ENCODE measurements around the gene TMEM121B. TPM values are rescaled to one million over a fixed set of nuclear protein-coding genes. Genes with fewer than 3 reads are reported as not detected.

TMEM121B gene
- total RNA-seq, 5 donors from 2014 or later (not counting 1 experiment from before 2014, with no cell fraction given) = 0.13 to 0.19 (median 0.15) TPM; not detected in 2

DNA sequence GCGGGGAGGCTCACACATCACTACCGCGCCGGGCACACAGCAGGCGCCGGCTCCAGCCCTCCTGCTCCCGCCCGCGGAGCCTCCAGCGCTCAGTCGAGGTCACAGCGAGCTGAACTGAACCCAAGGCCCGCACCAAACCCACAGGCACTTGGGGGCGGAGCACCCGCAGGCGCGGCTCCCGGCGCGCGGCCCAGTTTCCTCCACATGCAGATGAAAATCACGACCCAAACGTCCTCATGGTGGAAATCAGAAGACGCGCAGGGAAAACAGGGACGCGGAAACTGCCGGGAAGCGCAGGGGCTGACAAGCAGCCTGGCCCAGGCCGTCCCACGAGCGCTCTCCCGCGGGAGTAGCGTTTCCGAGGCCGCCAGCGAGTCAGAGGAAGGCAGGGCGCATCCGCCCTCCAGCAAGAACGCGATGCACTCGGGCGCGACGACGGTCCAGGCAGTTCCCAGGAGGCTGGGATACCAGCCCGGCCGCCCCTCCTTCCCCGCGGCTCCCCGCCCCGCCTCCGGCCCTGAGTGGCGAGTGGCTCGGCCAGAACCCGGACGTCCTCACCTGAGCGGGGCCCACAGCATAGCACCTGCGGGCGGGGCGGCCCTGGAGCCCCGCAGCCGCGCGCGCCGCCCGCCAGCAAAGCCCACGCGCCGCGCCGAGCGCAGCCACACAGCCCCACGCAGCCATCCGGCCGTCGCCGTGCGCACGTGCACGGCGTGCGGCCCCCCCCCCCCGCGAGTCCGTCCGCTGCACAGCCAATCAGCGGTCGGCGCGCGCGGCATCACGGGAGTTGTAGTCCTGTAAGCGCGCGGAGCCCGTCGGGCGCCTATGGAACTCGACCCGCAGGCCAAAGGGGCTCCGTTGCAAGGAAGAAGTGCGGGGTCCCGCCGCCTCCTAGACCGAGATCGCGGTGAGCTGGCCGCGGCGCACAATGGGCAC, 37.7 kb upstream of the TMEM121B start, which contains the start of gene HDHD5:
Gene HDHD5, minus strand, starts transcription at position 710 of the 936 bp plus-strand sequence. Its CDS starts 26 bp downstream, at position 684.
- CTCF ChIA-PET = interaction anchor here in 1 of 2 donors (0.7 kb wide), 1 partner anchor 627 kb away, joined by 10 read pairs; no protein-coding TSS in a partner anchor

DNA sequence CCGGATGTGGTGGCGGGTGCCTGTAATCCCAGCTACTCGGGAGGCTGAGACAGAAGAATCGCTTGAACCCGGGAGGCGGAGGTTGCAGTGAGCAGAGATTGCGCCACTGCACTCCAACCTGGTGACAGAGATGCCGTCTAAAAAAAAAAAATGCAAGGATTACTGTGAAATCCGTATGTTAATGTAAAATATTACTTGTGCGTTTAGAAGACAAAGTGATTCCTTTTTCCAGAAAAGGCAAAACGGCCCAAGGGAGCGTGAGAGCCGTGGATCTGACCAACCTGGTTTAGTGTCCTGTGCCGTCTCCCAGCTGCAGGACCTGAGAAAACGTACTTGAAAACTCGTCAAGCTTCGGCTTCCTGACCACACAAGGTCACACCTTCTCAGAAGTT, 37.0 kb upstream of the TMEM121B start:
- H3K27ac Mint-ChIP-seq = peak overlapping the region in 1 of 2 donors; percentile 31

More for the DNA sequence above, 37.7 kb upstream of the TMEM121B start, which contains the start of gene HDHD5:
- Histone ChIP-seq H3K4me1 (ENCODE audit: control insufficient read depth in 1 of 2, extremely low read depth in 1 of 2, insufficient read depth in 2 of 2, low read length in 2 of 2) (peaks cover 16 to 44% of the 10 kb centered on the region in 2 experiments), H3K4me3 (ENCODE audit: control insufficient read depth in 1 of 2, extremely low read depth in 1 of 2, low read length in 1 of 2) (peak within 1 kb of the TSS; percentile 72 to 84), H3K9me3 (no peaks in the 10 kb centered on the region), H3K27ac (ENCODE audit: low read length) (peak within 1 kb of the TSS; percentile 49), H3K27me3 (replicated peaks in 1 of 2; ENCODE audit: control insufficient read depth in 2 of 2, extremely low read depth in 1 of 2, insufficient read depth in 2 of 2, low read length in 1 of 2) (peaks cover 0 to 2% of the 10 kb centered on the region in 2 experiments), H3K36me3 (ENCODE audit: control insufficient read depth in 2 of 2, extremely low read depth in 1 of 2, insufficient read depth in 1 of 2, low read length in 1 of 2) (no peaks in the 10 kb centered on the region)
- Mint-ChIP-seq H3K4me1 (peaks cover 34 to 40% (median 35%) of the 10 kb centered on the region in 3 donors), H3K27me3 (no peaks in the 10 kb centered on the region), H3K4me3 (peak within 1 kb of the TSS; percentile 80 to 83 (median 82)), H3K36me3 (peaks cover 3% of the 10 kb centered on the region), H3K9me3 (no peaks in the 10 kb centered on the region), H3K27ac (peak within 1 kb of the TSS; percentile 59 to 66)
- POLR2A ChIA-PET = no interaction called here
- WGBS (ENCODE audit: insufficient coverage) = under 1% methylated on average over 108 of the region's 114 CpGs
- peak; percentile 76 to 95 (median 84) for DNase-seq
- peak; percentile 92 to 96 (median 94) for ATAC-seq (replicated peaks in 1 of 4)

DNA sequence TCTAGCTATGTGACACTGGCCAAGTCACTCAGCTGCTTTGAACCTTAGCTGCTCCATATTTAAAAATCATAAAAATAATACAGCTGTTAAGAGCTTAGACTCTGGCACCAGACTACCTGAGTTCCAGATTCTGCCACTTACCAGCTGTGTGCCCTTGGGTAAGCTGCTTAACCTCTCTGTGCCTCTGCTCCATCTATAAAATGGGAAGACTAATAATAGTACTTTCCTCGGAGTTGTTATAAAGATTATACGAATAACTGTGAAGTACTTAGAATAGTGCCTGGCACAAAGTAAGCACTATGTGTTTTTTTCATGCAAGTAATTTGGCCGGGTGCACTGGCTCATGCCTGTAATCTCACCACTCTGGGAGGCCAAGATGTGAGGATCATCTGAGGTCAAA, 36.6 kb upstream of the TMEM121B start:
- peak overlapping the region in 1 of 2 donors; percentile 71 for H3K4me3 ChIP-seq (ENCODE audit: control insufficient read depth in 1 of 2, extremely low read depth in 1 of 2, low read length in 1 of 2)
- H3K4me1 Mint-ChIP-seq = peaks cover 39 to 44% (median 39%) of the 10 kb centered on the region in 3 donors
- peaks cover 0 to 2% of the 10 kb centered on the region in 2 experiments for H3K27me3 ChIP-seq (replicated peaks in 1 of 2; ENCODE audit: control insufficient read depth in 2 of 2, extremely low read depth in 1 of 2, insufficient read depth in 2 of 2, low read length in 1 of 2)
- CTCF ChIA-PET = interaction anchor here (0.6 to 1.0 kb wide), 6 partner anchors 11 to 366 kb away, joined by 3 to 4 read pairs (median 3); no protein-coding TSS in a partner anchor
- peaks cover 21 to 44% of the 10 kb centered on the region in 2 experiments for H3K4me1 ChIP-seq (ENCODE audit: control insufficient read depth in 1 of 2, extremely low read depth in 1 of 2, insufficient read depth in 2 of 2, low read length in 2 of 2)
- H3K9me3 Mint-ChIP-seq = no peaks in the 10 kb centered on the region
- no peaks in the 10 kb centered on the region for H3K27me3 Mint-ChIP-seq
- no peak for DNase-seq
- peaks cover 3% of the 10 kb centered on the region for H3K36me3 Mint-ChIP-seq
- 100% methylated on average over 1 of the region's 3 CpGs for WGBS (ENCODE audit: insufficient coverage)
- POLR2A ChIA-PET = no interaction called here
- no peak for ATAC-seq (replicated peaks in 1 of 4)
- no peaks in the 10 kb centered on the region for H3K9me3 ChIP-seq
- H3K4me3 Mint-ChIP-seq = peak overlapping the region; percentile 80 to 83 (median 82)
- no peaks in the 10 kb centered on the region for H3K36me3 ChIP-seq (ENCODE audit: control insufficient read depth in 2 of 2, extremely low read depth in 1 of 2, insufficient read depth in 1 of 2, low read length in 1 of 2)
- no peak overlapping the region for H3K27ac ChIP-seq (ENCODE audit: low read length)
- H3K27ac Mint-ChIP-seq = peak overlapping the region in 1 of 2 donors; percentile 31

More for the DNA sequence above, 37.0 kb upstream of the TMEM121B start:
- Mint-ChIP-seq H3K36me3 (peaks cover 3% of the 10 kb centered on the region), H3K4me1 (peaks cover 38 to 42% (median 39%) of the 10 kb centered on the region in 3 donors), H3K4me3 (peak overlapping the region; percentile 80 to 83 (median 82)), H3K27me3 (no peaks in the 10 kb centered on the region), H3K9me3 (no peaks in the 10 kb centered on the region)
- H3K4me1 ChIP-seq (ENCODE audit: control insufficient read depth in 1 of 2, extremely low read depth in 1 of 2, insufficient read depth in 2 of 2, low read length in 2 of 2) = peaks cover 21 to 44% of the 10 kb centered on the region in 2 experiments
- H3K4me3 ChIP-seq (ENCODE audit: control insufficient read depth in 1 of 2, extremely low read depth in 1 of 2, low read length in 1 of 2) = peak overlapping the region; percentile 71 to 84
- H3K27ac ChIP-seq (ENCODE audit: low read length) = no peak overlapping the region
- ATAC-seq (replicated peaks in 1 of 4) = no peak
- DNase-seq = no peak
- H3K36me3 ChIP-seq (ENCODE audit: control insufficient read depth in 2 of 2, extremely low read depth in 1 of 2, insufficient read depth in 1 of 2, low read length in 1 of 2) = no peaks in the 10 kb centered on the region
- 57% methylated on average over 14 of the region's 17 CpGs for WGBS (ENCODE audit: insufficient coverage)
- ChIA-PET CTCF (interaction anchor here (0.6 to 1.0 kb wide), 2 partner anchors 13 to 50 kb away, joined by 3 read pairs; no protein-coding TSS in a partner anchor), POLR2A (no interaction called here)
- no peaks in the 10 kb centered on the region for H3K9me3 ChIP-seq
- peaks cover 0 to 2% of the 10 kb centered on the region in 2 experiments for H3K27me3 ChIP-seq (replicated peaks in 1 of 2; ENCODE audit: control insufficient read depth in 2 of 2, extremely low read depth in 1 of 2, insufficient read depth in 2 of 2, low read length in 1 of 2)

DNA sequence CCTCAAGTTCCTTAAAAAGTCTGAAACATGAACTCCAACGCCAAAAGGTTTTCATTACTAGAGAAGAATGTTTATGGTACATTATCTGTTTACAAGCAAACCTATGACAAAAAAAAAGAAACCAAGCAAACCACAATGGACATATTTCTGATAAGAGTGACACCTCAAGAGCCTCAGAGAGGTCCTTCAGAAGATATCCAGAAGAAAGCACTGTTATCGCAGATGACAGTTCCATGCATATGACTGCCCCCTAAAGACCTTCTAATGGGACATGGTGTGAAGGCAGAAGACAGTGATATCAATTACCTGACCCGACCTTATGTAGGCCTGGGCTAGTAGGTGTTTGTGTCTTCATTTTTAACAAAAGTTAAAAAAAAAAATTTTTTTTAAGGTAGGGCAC, 34.8 kb upstream of the TMEM121B start:
- no peaks in the 10 kb centered on the region for H3K9me3 Mint-ChIP-seq
- no CpG with 5 or more reads among the region's 3 CpGs for WGBS (ENCODE audit: insufficient coverage)
- Histone ChIP-seq H3K27me3 (replicated peaks in 1 of 2; ENCODE audit: control insufficient read depth in 2 of 2, extremely low read depth in 1 of 2, insufficient read depth in 2 of 2, low read length in 1 of 2) (peaks cover 0 to 2% of the 10 kb centered on the region in 2 experiments), H3K27ac (ENCODE audit: low read length) (no peak overlapping the region), H3K4me1 (ENCODE audit: control insufficient read depth in 1 of 2, extremely low read depth in 1 of 2, insufficient read depth in 2 of 2, low read length in 2 of 2) (peaks cover 21 to 44% of the 10 kb centered on the region in 2 experiments), H3K36me3 (ENCODE audit: control insufficient read depth in 2 of 2, extremely low read depth in 1 of 2, insufficient read depth in 1 of 2, low read length in 1 of 2) (no peaks in the 10 kb centered on the region), H3K9me3 (no peaks in the 10 kb centered on the region), H3K4me3 (ENCODE audit: control insufficient read depth in 1 of 2, extremely low read depth in 1 of 2, low read length in 1 of 2) (no peak overlapping the region)
- DNase-seq = no peak
- no peak for ATAC-seq (replicated peaks in 1 of 4)
- ChIA-PET CTCF (no interaction called here), POLR2A (no interaction called here)
- peaks cover 9% of the 10 kb centered on the region for H3K36me3 Mint-ChIP-seq
- H3K27me3 Mint-ChIP-seq = no peaks in the 10 kb centered on the region
- peaks cover 48 to 52% (median 52%) of the 10 kb centered on the region in 3 donors for H3K4me1 Mint-ChIP-seq
- H3K4me3 Mint-ChIP-seq = peak overlapping the region in 2 of 3 donors; percentile 13 to 44
- no peak overlapping the region for H3K27ac Mint-ChIP-seq

DNA sequence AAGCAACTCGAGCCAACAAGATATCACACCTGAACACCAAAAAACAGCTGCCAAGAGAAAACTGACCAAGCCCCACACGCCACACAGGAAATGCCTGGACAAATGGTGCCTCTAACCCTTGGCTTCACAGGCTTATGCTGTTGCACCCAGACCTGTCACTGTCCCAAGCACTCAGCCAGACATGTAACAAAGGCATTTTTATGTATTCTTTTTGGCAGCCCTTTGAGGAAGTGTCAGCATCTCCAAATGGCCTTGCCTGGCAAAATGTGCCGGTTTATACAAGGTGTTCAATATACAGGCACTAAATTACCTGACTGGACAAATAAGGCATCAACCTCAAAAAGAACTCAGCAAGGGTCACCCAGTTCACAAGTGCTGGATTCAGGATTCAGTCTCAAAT, 31.8 kb upstream of the TMEM121B start:
- Histone ChIP-seq H3K27ac (ENCODE audit: low read length) (no peak overlapping the region), H3K36me3 (ENCODE audit: control insufficient read depth in 2 of 2, extremely low read depth in 1 of 2, insufficient read depth in 1 of 2, low read length in 1 of 2) (peaks cover 0 to 17% of the 10 kb centered on the region in 2 donors), H3K9me3 (no peaks in the 10 kb centered on the region), H3K4me3 (ENCODE audit: control insufficient read depth in 1 of 2, extremely low read depth in 1 of 2, low read length in 1 of 2) (no peak overlapping the region), H3K27me3 (replicated peaks in 1 of 2; ENCODE audit: control insufficient read depth in 2 of 2, extremely low read depth in 1 of 2, insufficient read depth in 2 of 2, low read length in 1 of 2) (no peaks in the 10 kb centered on the region), H3K4me1 (ENCODE audit: control insufficient read depth in 1 of 2, extremely low read depth in 1 of 2, insufficient read depth in 2 of 2, low read length in 2 of 2) (peaks cover 18 to 23% of the 10 kb centered on the region in 2 experiments)
- peaks cover 38 to 42% (median 41%) of the 10 kb centered on the region in 3 donors for H3K4me1 Mint-ChIP-seq
- ChIA-PET CTCF (no interaction called here), POLR2A (no interaction called here)
- WGBS (ENCODE audit: insufficient coverage) = 87% methylated on average over 3 of the region's 3 CpGs
- H3K4me3 Mint-ChIP-seq = no peak overlapping the region
- DNase-seq = no peak
- no peak for ATAC-seq (replicated peaks in 1 of 4)
- H3K27ac Mint-ChIP-seq = no peak overlapping the region
- no peaks in the 10 kb centered on the region for H3K9me3 Mint-ChIP-seq
- no peaks in the 10 kb centered on the region for H3K27me3 Mint-ChIP-seq
- H3K36me3 Mint-ChIP-seq = peaks cover 9% of the 10 kb centered on the region

DNA sequence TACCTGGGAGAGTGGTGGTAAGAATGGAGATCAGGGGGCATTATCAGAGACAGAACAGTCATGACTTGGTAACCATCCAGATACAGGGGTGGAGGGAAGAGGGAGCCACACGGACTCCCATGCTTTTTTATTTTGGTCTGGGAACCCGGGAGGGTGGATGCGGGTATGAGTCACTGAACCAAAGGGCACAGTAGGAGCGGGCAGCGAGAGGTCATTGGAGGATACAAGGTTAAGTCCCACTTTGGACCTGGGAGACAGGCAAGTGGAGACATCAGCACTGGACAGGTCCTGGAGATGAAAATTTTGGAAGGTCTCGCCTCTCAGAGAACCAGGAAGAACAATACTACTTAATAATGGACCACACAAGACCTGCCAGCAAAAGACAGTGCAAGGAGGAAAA, 31.2 kb upstream of the TMEM121B start:
- ATAC-seq (replicated peaks in 1 of 4) = no peak
- Histone ChIP-seq H3K36me3 (ENCODE audit: control insufficient read depth in 2 of 2, extremely low read depth in 1 of 2, insufficient read depth in 1 of 2, low read length in 1 of 2) (peaks cover 0 to 21% of the 10 kb centered on the region in 2 donors), H3K4me1 (ENCODE audit: control insufficient read depth in 1 of 2, extremely low read depth in 1 of 2, insufficient read depth in 2 of 2, low read length in 2 of 2) (peaks cover 13 to 16% of the 10 kb centered on the region in 2 experiments), H3K27me3 (replicated peaks in 1 of 2; ENCODE audit: control insufficient read depth in 2 of 2, extremely low read depth in 1 of 2, insufficient read depth in 2 of 2, low read length in 1 of 2) (no peaks in the 10 kb centered on the region), H3K27ac (ENCODE audit: low read length) (no peak overlapping the region), H3K4me3 (ENCODE audit: control insufficient read depth in 1 of 2, extremely low read depth in 1 of 2, low read length in 1 of 2) (no peak overlapping the region), H3K9me3 (no peaks in the 10 kb centered on the region)
- H3K4me3 Mint-ChIP-seq = no peak overlapping the region
- ChIA-PET POLR2A (no interaction called here), CTCF (no interaction called here)
- peaks cover 35 to 37% (median 36%) of the 10 kb centered on the region in 3 donors for H3K4me1 Mint-ChIP-seq
- peaks cover 14% of the 10 kb centered on the region for H3K36me3 Mint-ChIP-seq
- no peaks in the 10 kb centered on the region for H3K9me3 Mint-ChIP-seq
- H3K27ac Mint-ChIP-seq = no peak overlapping the region
- no peaks in the 10 kb centered on the region for H3K27me3 Mint-ChIP-seq
- 100% methylated on average over 5 of the region's 6 CpGs for WGBS (ENCODE audit: insufficient coverage)
- no peak for DNase-seq

Data from T-cell (primary cell).